ENCODE data around the gene SP5. TPM values are rescaled to one million over a fixed set of nuclear protein-coding genes. Genes with fewer than 3 reads are reported as not detected.
A peak's percentile ranks its signal among the peaks of the same experiment; 100 is the strongest.
"Not testable (repeated sequence)": the region's sequence is repeated elsewhere in the genome, so short reads cannot be mapped to it uniquely, and the experiment has no call there.

SP5 gene
- total RNA-seq, 1 donor from 2014 or later, result 0.82 TPM

- DNase-seq (ENCODE audit: low spot score in 2 of 2), result no peak
- FAIRE-seq, result no peak
These were observed 4.5 kb upstream of the SP5 start for GRCh38 chr2:170710609-170710979.

GRCh38 chr2:170711196-170711773 lies 3.9 kb upstream of the SP5 start:
- DNase-seq (ENCODE audit: low spot score in 2 of 2) (no peak), FAIRE-seq (no peak)

GRCh38 chr2:170711774-170712652 lies 3.1 kb upstream of the SP5 start:
- no peak for FAIRE-seq

GRCh38 chr2:170712653-170713542 lies 2.2 kb upstream of the SP5 start:
- DNase-seq (ENCODE audit: low spot score in 2 of 2) (no peak), FAIRE-seq (no peak)

More at GRCh38 chr2:170711774-170712652, 3.1 kb upstream of the SP5 start:
- DNase-seq (ENCODE audit: low spot score in 2 of 2), result no peak

- FAIRE-seq, result no peak
- DNase-seq (ENCODE audit: low spot score in 2 of 2), result no peak
These were observed 1.4 kb upstream of the SP5 start for GRCh38 chr2:170713543-170714380.

- no peak for FAIRE-seq
- peak; percentile 44 to 48 for DNase-seq (ENCODE audit: low spot score in 2 of 2)
These were observed 616 bp upstream of the SP5 start for GRCh38 chr2:170714381-170715061.

- FAIRE-seq (no peak), DNase-seq (ENCODE audit: low spot score in 2 of 2) (peak in 1 of 2 donors; percentile 25)
These were observed 1.0 kb downstream of the SP5 start for GRCh38 chr2:170715932-170716777.

- FAIRE-seq (no peak), DNase-seq (ENCODE audit: low spot score in 2 of 2) (peak; percentile 57 to 66)
These were observed 1.9 kb downstream of the SP5 start for GRCh38 chr2:170716851-170717598.

- DNase-seq (ENCODE audit: low spot score in 2 of 2), result no peak
- no peak for FAIRE-seq
These were observed 2.4 kb downstream of the SP5 start for GRCh38 chr2:170717599-170717963.

- DNase-seq (ENCODE audit: low spot score in 2 of 2) (no peak), FAIRE-seq (no peak)
These were observed 3.0 kb downstream of the SP5 start for GRCh38 chr2:170717991-170718589.

- DNase-seq (ENCODE audit: low spot score in 2 of 2), result no peak
These were observed 4.7 kb downstream of the SP5 start for GRCh38 chr2:170719810-170720209.

GRCh38 chr2:170721678-170722077 lies 6.5 kb downstream of the SP5 start:
- DNase-seq (ENCODE audit: low spot score in 2 of 2) (no peak), FAIRE-seq (peak; percentile 24)

More at GRCh38 chr2:170719810-170720209, 4.7 kb downstream of the SP5 start:
- no peak for FAIRE-seq

- no peak for FAIRE-seq
- no peak for DNase-seq (ENCODE audit: low spot score in 2 of 2)
These were observed 7.2 kb downstream of the SP5 start for GRCh38 chr2:170722301-170722700.

- FAIRE-seq, result no peak
- no peak for DNase-seq (ENCODE audit: low spot score in 2 of 2)
These were observed 8.4 kb downstream of the SP5 start for GRCh38 chr2:170723446-170723958.

- FAIRE-seq (no peak), DNase-seq (ENCODE audit: low spot score in 2 of 2) (no peak)
These were observed 18.9 kb downstream of the SP5 start for GRCh38 chr2:170733798-170734600.

GRCh38 chr2:170734601-170735000 lies 19.5 kb downstream of the SP5 start:
- not testable (repeated sequence) for FAIRE-seq; DNase-seq (ENCODE audit: low spot score in 2 of 2)

Measured in frontal cortex (tissue), 4 donors.